ENCODE results near the gene VSIG1. TPM values are rescaled to one million over a fixed set of nuclear protein-coding genes. Genes with fewer than 3 reads are reported as not detected.

VSIG1 gene
- total RNA-seq, 1 experiment from 2014 or later, result 1.5 TPM

- Histone ChIP-seq H3K56ac (ENCODE audit: insufficient read length, low read depth, low read length) (no peak overlapping the region), H3K14ac (ENCODE audit: insufficient read depth, low read length) (no peak overlapping the region), H3K79me2 (ENCODE audit: insufficient read depth, low read length) (no peaks in the 10 kb centered on the region), H2BK12ac (ENCODE audit: insufficient read length, low read depth, low read length) (no peak overlapping the region), H4K8ac (replicated peaks; ENCODE audit: insufficient read length, low read depth, low read length) (no peak overlapping the region), H3K4me2 (ENCODE audit: insufficient read depth, insufficient read length, low read length) (no peak overlapping the region), H3K9me3 (ENCODE audit: control insufficient read depth, low read depth, low read length) (no peaks in the 10 kb centered on the region), H2BK5ac (ENCODE audit: insufficient read length, low read length) (no peak overlapping the region), H3K4ac (ENCODE audit: low read depth, low read length) (no peak overlapping the region), H3K79me1 (ENCODE audit: insufficient read depth, low read depth, low read length, poor library complexity, severe bottlenecking) (no peaks in the 10 kb centered on the region), H2AK5ac (ENCODE audit: insufficient read length, low read length) (no peak overlapping the region), H3K18ac (ENCODE audit: insufficient read length, low read depth, low read length) (no peak overlapping the region), H3K4me1 (ENCODE audit: insufficient read depth, low read length) (no peaks in the 10 kb centered on the region), H4K20me1 (ENCODE audit: control insufficient read depth, insufficient read depth, insufficient read length) (no peaks in the 10 kb centered on the region), H3K27me3 (ENCODE audit: insufficient read depth, low read length) (no peaks in the 10 kb centered on the region), H2BK20ac (ENCODE audit: low read depth, low read length, poor library complexity, severe bottlenecking) (no peak overlapping the region), H3T11ph (ENCODE audit: low read length) (no peak overlapping the region), H2AFZ (ENCODE audit: low read length) (no peak overlapping the region), H4K5ac (ENCODE audit: insufficient read length, low read depth, low read length) (no peak overlapping the region), H2BK120ac (ENCODE audit: low read depth, low read length, poor library complexity, severe bottlenecking) (no peak overlapping the region), H3K23ac (ENCODE audit: insufficient read length, low read depth, low read length) (no peak overlapping the region), H3K23me2 (ENCODE audit: insufficient read length, low read depth, low read length, poor library complexity, severe bottlenecking) (no peaks in the 10 kb centered on the region), H4K91ac (ENCODE audit: insufficient read length, low read depth, low read length) (no peak overlapping the region), H3K27ac (ENCODE audit: insufficient read length, low read depth, low read length) (no peak overlapping the region), H3K9ac (ENCODE audit: extremely low read depth, insufficient read length, low read length) (no peak overlapping the region), H2BK15ac (ENCODE audit: low read depth, low read length) (no peak overlapping the region)
- H3K9me3 Mint-ChIP-seq, result no peaks in the 10 kb centered on the region
- H3K27me3 Mint-ChIP-seq (ENCODE audit: low read depth), result no peaks in the 10 kb centered on the region
- H3K36me3 Mint-ChIP-seq (ENCODE audit: insufficient read depth in 1 of 3, low read depth in 3 of 3), result no peaks in the 10 kb centered on the region
- DNase-seq, result no peak
- TF ChIP-seq CTCF (conservative IDR thresholded peaks at IDR 0.05), result no peak
- H3K4me3 Mint-ChIP-seq, result no peak overlapping the region
- H3K27ac Mint-ChIP-seq, result no peak overlapping the region
- no peaks in the 10 kb centered on the region for H3K4me1 Mint-ChIP-seq
Observed at GRCh38 chrX:108114541-108114940, 69.7 kb downstream of the VSIG1 start.
